HUDEP-2 (cell line): ENCODE data around the gene HAPLN1.
"Not testable (repeated sequence)": the region's sequence is repeated elsewhere in the genome, so short reads cannot be mapped to it uniquely, and the experiment has no call there.

Experiments used
- DNase-seq, 76 experiments: peaks; one replicate each; lab custom pipeline; 2025; ENCODE audit not compliant: unreplicated experiment in 76 of 76; lab: John Stamatoyannopoulos, UW

HAPLN1 gene

GRCh38 chr5:83720836-83721537 is at the start of gene HAPLN1:
Gene HAPLN1 (minus strand): TSS chr5:83720855. CDS start chr5:83673523, 47,332 bp downstream.
- no peak for DNase-seq

- no peak for DNase-seq
Measured at GRCh38 chr5:83767409-83767992, 46.8 kb upstream of the HAPLN1 start.

- DNase-seq, result no peak
Measured at GRCh38 chr5:83764101-83764500, 43.4 kb upstream of the HAPLN1 start.

- no peak for DNase-seq
Measured at GRCh38 chr5:83760579-83760978, 39.9 kb upstream of the HAPLN1 start.

GRCh38 chr5:83752700-83753099 is 32.0 kb upstream of the HAPLN1 start:
- DNase-seq, result no peak

- no peak for DNase-seq
Measured at GRCh38 chr5:83751201-83751600, 30.5 kb upstream of the HAPLN1 start.

GRCh38 chr5:83750749-83751148 is 30.1 kb upstream of the HAPLN1 start:
- DNase-seq, result no peak

- DNase-seq, result no peak
Measured at GRCh38 chr5:83745816-83746215, 25.2 kb upstream of the HAPLN1 start.

GRCh38 chr5:83744821-83745220 is 24.2 kb upstream of the HAPLN1 start:
- no peak for DNase-seq

GRCh38 chr5:83742089-83742488 is 21.4 kb upstream of the HAPLN1 start:
- DNase-seq, result no peak

- DNase-seq, result no peak
Measured at GRCh38 chr5:83741571-83741970, 20.9 kb upstream of the HAPLN1 start.

GRCh38 chr5:83740741-83741140 is 20.1 kb upstream of the HAPLN1 start:
- DNase-seq, result no peak

GRCh38 chr5:83736169-83736568 is 15.5 kb upstream of the HAPLN1 start:
- DNase-seq, result not testable (repeated sequence)

- not testable (repeated sequence) for DNase-seq
Measured at GRCh38 chr5:83735058-83735457, 14.4 kb upstream of the HAPLN1 start.

GRCh38 chr5:83731638-83732037 is 11.0 kb upstream of the HAPLN1 start:
- DNase-seq, result no peak

GRCh38 chr5:83729362-83729761 is 8.7 kb upstream of the HAPLN1 start:
- DNase-seq, result no peak

GRCh38 chr5:83726912-83727311 is 6.3 kb upstream of the HAPLN1 start:
- no peak for DNase-seq

GRCh38 chr5:83724935-83725334 is 4.3 kb upstream of the HAPLN1 start:
- DNase-seq, result no peak

GRCh38 chr5:83724001-83724400 is 3.3 kb upstream of the HAPLN1 start:
- DNase-seq, result no peak

- no peak for DNase-seq
Measured at GRCh38 chr5:83723031-83723430, 2.4 kb upstream of the HAPLN1 start.

- peak in 5 of 76 experiments; percentile 1 to 8 (median 1) for DNase-seq
Measured at GRCh38 chr5:83721953-83722901, 1.6 kb upstream of the HAPLN1 start.
